ENCODE measurements around the gene USP5.

- peak; percentile 17; the same call in 1 of the 2 replicates for TF ChIP-seq POLR2AphosphoS5 (IDR thresholded peaks at IDR 0.05; ENCODE audit: borderline replicate concordance, low read depth, low read length)
- TF ChIP-seq EZH2 (IDR thresholded peaks at IDR 0.05), result no peak
- no peak for TF ChIP-seq FOXP2 (optimal IDR thresholded peaks at IDR 0.05; ENCODE audit: control extremely low read depth, extremely low read length, insufficient read depth)
Measured at GRCh38 chr12:6823182-6824084, 28.5 kb upstream of the USP5 start.

Measured in SK-N-MC (cell line).